HG03095 (cell line): Measurements from ENCODE around the gene ARID3B.

Experiments used
- ATAC-seq: cut with Tn5 transposase; IDR thresholded peaks from one replicate; pipeline ENCODE4 v1.9.1; 2021; ENCODE audit warnings: moderate library complexity; ENCODE audit not compliant: unreplicated experiment

The ARID3B gene

GRCh38 chr15:74599156-74599555, 58.1 kb downstream of the ARID3B start:
- no peak for ATAC-seq

- no peak for ATAC-seq
Observed at GRCh38 chr15:74603026-74603788, 62.2 kb downstream of the ARID3B start.

GRCh38 chr15:74603789-74604705, 63.0 kb downstream of the ARID3B start:
- ATAC-seq, result no peak

- ATAC-seq, result no peak
Observed at GRCh38 chr15:74604983-74605794, 64.2 kb downstream of the ARID3B start.

GRCh38 chr15:74605795-74606150, 64.8 kb downstream of the ARID3B start:
- no peak for ATAC-seq

- ATAC-seq, result no peak
Observed at GRCh38 chr15:74608786-74609185, 67.8 kb downstream of the ARID3B start.

GRCh38 chr15:74609938-74610301, 68.9 kb downstream of the ARID3B start:
- ATAC-seq, result no peak

- ATAC-seq, result no peak
Observed at GRCh38 chr15:74610302-74610951, 69.4 kb downstream of the ARID3B start.

- no peak for ATAC-seq
Observed at GRCh38 chr15:74611341-74611740, 70.3 kb downstream of the ARID3B start.

- ATAC-seq, result no peak
Observed at GRCh38 chr15:74611834-74612233, 70.8 kb downstream of the ARID3B start.

- ATAC-seq, result no peak
Observed at GRCh38 chr15:74612677-74613076, 71.7 kb downstream of the ARID3B start.

GRCh38 chr15:74613089-74613952, 72.3 kb downstream of the ARID3B start:
- ATAC-seq, result no peak

GRCh38 chr15:74613953-74614743, 73.1 kb downstream of the ARID3B start:
- no peak for ATAC-seq

- peak; percentile 50 for ATAC-seq
Observed at GRCh38 chr15:74614744-74615507, 73.9 kb downstream of the ARID3B start.

- ATAC-seq, result peak; percentile 73
Observed at GRCh38 chr15:74615508-74616365, 74.7 kb downstream of the ARID3B start, which contains the start of gene CLK3. Gene CLK3, plus strand, starts transcription at chr15:74615836. Its CDS starts 3,361 bp downstream, at chr15:74619197.

- ATAC-seq, result no peak
Observed at GRCh38 chr15:74616366-74616939, 75.4 kb downstream of the ARID3B start.

GRCh38 chr15:74616996-74617395, 76.0 kb downstream of the ARID3B start:
- no peak for ATAC-seq
